CD4-positive, alpha-beta T cell treated with Interferon gamma for 1 hour (primary cell): Measurements from ENCODE around the gene DPP8.

Source experiments
- DNase-seq: peaks from one replicate; pipeline ENCODE4 v3.0.0-alpha.2; 2020

DPP8 gene

DNA sequence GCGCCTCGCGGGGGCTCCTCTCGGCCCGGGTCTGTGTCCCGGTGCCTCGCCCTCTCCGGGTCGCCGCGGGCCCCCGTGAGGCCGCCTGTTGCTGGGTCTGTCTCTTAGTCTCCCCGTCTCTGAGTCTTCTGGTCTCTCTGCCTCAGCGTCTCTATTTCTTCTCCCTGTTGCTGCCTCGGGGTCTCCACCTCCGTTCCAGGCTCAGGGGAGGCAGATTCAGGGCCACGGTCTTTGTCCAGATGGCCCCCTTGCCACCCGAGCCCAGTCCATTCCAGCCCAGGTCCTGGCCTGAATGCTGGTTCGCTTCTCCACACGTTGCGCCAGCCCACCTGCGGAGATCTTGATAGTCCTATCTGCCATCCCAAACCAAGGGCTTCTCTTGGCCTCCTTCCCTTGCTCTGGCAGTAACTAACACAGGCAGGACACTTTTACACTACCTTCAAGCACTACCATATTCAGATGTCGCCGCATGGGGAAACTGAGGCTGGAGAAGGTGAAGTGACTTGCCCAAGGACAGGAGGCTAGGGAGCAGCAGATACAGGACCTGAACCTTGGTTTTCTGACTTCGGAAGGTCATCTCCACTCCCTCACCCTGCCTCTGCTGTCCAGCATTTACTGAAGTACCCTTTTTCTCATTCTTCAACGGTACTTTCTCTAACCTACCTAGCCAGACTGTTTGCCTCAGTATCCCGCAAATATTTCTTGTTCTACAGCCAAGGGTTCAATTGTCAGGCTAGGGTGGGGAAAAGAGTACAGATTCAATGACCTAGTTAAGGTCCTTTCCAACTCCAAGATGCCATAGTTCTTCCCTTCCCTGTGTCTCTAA is 94.1 kb downstream of the DPP8 start:
- no peak for DNase-seq

DNA sequence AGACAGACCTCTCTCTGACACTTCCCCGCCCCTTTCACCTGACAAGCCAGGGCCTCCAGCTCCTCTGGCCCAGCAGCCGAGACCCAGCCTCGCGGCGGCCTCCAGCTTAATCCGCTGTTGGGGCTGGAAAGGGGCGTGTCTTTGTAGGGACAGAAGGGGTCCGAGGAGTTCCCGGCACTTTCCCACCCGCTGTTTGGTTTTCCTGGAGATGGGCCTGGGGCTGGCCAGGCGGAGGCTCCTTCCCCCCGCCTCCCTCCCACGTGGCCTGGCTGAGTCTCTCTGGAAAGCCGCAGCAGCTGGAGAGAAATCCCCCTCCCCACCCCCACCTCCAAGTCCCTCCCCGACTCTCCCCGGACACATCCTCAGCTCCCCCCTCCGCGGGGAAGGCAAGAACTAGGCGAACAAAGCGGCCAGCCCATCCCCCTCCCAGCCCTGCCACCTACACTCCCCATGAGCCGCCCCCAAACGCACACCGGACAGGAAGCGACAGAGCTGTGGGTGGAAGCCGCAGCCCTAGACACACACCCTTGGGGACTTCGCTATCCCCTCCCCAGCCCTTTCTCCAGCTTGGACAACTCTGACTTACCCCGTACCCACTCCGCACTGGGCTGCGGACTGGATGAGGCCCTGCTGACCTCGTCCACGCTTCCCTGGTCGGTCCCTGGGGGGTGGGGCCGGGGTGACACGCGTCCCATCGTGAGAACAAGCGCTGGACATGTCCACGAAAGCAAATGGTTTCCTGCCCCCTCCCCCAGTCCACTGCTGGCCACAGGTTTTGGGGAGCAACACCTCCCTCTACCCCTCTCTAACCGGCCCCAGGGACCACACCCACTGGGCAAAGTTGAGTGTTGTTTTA is 95.9 kb downstream of the DPP8 start:
- peak; percentile 13 for DNase-seq

DNA sequence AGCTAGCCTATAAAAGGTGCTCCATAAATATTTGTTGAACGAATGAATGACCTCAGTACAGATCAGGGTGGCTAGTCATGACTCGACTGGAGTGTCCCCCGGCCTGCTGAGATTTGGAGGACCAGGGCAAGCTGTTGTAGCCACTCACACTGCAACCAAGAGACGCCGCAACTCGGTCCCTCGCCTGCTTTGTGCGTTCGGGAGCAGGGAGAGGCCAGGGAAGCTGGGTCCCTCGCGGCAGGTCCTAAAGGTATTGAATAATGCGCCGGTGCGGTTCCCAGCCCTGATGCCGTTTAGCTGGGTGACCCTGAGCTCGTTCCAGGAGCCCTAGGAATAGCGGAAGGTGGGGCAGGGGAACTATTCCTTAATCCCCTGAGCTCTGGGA is 96.5 kb downstream of the DPP8 start:
- DNase-seq = no peak

DNA sequence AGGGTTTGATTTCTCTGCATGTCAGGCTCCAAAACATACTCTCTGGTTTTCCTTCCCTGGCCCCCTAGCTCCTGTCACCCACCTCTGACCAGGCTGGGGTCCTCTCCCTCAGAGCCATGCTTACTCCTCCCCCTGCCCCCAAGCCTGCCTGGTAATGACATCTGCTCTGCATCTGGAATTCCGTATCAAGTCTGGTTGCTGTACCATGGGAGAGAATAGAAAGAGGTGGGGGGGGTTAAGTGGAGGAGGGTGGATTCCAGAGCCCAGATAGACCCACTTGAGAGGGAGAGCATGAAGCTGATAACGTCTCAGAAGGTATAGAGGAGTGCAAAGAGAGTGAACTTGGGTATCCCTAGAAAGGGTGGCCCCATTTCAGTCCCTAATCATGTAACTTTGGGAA is 98.9 kb downstream of the DPP8 start:
- no peak for DNase-seq

DNA sequence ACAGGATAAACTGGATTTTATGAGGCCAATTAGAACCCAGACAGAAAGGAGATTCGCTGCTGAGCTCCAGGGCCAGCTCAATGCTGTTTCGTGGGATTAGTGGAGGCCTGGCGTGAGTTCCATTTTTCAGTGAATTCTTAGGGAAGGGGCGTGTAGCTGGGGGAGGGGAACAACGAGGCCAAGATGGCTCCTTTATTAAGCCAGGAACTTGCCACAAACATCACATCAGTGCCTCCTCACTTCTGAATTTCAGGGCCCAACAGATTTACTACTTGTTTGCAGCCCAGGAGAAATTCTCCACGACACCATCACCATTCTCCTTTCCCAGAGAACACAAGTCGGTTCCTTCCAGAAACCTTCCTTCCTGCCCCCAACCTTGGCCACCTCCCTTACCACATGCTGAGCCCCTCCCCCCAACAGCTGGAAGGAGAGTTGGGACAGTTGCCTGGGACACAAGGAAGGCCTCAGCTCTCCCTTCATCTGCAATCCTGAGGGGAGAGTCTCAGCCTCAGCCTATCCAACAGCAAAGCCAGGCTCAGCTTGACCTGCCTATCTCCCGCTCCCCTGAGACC is 100.6 kb downstream of the DPP8 start:
- no peak for DNase-seq

DNA sequence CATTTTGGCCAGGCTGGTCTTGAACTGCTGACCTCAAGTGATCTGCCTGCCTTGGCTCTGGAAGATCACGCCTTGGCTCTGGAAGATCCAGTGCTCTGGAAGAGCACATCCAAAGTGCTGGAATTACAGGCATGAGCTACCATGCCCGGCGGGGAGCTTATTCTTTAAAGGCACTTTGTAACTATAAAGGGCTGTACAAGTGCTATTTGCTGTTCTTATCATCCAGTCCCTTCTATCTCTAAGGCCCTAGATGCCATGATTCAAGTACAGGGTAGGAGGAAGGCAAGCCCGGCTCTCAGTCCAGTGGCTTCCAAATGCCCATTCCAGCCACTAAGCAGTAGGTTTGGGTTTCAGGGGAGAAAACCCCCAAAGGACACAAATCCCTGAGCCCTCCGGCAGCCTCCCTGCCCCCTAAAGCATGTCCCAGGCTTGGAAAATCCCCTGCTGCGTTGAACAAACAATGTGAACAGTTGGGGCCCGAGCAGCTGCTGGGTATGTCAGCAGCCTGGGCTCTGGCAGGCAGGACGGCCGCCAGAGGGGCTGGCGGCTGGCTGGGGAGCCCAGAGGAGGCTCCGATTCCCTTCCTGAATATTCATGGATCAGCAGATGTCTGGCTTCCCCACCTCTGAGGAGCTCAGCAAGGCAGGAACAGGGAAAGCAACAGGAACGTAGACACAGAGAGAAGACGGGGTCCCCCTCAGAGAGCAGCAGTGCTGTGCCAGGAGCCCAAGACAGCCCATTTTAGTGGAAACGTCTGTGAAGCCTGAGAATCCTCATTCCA is 102.5 kb downstream of the DPP8 start:
- no peak for DNase-seq

DNA sequence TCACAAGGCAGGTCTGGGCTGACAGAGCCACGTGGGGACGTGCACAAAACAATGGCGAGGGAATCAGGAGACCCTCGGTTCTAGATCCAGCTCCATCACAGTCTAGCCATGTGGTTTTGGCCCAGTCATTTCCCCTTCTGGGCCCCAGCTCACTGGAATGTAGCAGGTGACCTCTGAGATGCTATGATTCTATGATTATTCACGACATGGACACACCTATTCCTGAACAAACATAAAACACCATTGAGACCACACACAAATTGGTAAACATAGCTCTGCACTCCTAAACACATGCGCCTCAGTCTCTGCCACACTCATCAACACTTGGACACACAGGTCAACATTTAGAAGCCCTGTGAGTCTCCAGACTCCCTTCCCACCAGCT is 103.7 kb downstream of the DPP8 start:
- DNase-seq = no peak

DNA sequence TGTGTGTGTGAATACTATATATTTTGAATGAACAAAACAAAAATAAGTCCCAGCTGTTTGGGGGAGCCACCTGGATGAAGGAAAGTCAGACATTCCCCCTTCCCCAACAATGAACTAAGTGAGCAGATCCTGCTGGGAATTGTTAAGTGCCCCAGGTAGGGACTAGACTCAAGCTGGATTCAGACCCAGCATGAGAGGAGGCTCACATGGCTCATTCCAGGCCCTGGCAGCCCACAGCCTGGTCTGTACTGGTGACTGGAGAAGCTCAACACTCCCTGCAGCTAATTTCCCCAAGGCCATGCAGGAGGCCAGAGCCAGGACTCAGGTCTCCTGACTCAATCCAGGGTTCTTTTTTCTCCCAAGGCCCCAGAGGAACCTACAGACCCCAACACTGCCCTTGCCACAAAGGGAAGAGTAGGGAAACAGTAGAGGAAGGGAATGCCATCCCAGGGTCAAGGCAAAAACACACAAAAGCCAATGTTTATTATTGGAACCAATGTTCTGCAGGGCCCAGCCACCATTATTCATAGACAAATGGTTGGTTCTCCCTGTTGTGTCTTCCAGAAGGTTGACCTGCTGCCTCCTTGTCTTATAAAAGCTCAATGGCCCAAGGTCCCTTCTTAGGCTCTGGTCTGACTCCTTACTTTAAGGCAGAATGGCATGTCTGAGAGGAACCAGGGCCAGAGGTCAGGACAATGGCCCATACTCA is 104.3 kb downstream of the DPP8 start:
- DNase-seq = no peak

DNA sequence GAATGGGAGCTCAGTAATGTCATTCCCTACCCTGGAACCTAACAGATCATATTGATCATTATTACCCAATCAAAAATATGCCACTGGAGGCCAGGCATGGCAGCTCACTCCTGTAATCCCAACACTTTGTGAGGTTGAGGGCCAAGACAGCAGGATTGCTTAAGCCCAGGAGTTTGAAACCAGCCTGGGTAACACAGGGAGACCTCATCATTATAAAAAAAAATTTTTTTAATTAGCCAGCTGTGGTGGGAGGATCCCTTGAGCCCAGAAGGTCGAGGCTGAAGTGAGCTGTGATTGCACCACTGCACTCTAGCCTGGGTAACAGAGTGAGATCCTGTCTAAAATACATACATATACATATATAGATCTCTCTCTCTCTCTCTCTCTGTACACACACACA is 104.9 kb downstream of the DPP8 start:
- DNase-seq = no peak

DNA sequence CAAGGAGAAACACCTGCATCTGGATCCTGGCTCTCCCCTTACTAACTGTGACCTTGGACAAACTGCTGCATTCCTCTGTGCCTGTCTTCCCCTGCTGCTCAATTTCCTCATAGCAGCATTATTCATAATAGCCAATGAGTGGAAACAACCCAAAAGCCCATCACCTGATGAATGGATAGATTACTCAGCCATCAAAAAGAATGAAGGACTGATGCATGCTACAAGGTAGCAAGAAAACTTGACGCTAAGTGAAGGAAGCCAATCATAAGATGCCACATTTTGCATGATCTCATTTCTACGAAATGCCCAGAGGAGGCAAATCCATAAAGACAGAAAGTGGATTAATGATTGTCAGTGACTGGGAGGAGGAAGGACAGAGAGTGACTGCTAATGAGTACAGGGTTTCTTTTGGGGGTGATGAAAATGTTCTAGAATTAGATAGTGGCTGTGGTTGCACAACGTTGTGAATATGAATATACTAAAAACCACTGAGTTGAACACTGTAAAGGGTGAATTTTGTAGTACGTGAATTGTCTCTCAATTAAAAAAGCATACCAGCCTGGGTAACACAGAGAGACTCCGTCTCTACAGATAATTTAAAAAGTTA is 105.9 kb downstream of the DPP8 start:
- no peak for DNase-seq

DNA sequence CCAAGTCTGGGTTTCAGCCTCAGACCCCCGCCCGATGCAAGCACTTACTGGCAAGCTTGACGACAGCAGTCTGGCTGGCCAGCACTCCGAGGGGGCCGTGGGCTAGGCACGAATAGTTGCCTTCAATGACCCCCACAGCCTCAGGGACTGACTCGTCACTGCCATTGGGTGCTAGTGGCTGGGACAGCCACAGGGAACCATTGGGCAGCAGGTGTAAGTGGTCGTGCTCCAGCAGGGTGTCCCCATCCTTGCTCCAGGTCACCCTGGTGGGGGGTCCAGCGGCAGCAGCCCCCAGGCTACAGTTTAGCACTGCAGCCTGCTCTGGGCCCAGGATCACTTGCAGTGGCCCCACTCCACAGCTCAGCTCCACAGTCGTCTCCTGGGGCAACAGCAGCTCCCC is 106.5 kb downstream of the DPP8 start:
- DNase-seq = no peak

DNA sequence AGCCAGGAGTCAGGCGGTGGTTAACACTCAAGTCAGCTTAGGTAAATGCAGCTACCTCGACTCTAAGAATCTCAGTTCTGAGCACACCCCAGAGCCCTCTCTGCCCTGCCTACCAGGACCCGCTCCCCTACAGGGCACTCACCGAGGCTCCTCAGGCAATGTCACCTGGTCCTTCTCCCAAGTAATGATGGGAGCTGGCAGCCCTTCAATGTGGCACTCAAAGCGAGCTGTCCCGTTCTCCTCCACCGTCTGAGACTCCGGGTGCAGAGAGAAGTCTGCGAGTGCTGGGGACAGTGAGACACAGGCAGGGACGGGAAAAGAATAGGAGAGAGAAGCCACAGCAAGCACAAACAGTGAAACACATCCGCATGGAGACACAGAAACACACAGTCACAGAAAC is 107.5 kb downstream of the DPP8 start:
- DNase-seq = no peak

DNA sequence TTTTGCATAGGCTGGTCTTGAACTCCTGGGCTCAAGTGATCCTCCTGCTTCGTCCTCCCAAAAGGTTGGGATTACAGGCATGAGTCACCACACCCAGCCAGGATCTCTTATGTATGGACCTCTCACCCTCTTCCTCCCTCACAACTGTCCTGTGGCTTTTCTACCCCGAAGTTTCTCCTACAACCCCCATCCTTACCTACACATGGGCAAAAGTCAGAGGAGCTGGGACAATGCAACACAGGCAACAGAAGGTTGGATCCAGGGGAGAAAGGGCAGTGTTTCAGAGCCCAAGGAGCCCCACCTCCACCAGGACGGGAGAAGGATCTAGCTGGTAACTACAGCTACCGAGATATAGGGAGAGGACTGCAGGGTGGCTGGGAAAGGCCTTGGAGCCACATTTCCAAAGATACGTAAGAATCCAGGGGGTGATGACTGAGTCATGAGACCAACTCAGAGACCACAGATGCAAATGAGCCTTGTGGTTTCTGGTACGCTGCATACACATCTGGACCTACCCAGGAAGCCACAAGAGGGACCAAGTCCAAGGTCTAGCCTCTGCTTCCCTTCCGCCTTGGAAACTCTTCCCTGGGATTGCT is 108.4 kb downstream of the DPP8 start:
- DNase-seq = no peak

DNA sequence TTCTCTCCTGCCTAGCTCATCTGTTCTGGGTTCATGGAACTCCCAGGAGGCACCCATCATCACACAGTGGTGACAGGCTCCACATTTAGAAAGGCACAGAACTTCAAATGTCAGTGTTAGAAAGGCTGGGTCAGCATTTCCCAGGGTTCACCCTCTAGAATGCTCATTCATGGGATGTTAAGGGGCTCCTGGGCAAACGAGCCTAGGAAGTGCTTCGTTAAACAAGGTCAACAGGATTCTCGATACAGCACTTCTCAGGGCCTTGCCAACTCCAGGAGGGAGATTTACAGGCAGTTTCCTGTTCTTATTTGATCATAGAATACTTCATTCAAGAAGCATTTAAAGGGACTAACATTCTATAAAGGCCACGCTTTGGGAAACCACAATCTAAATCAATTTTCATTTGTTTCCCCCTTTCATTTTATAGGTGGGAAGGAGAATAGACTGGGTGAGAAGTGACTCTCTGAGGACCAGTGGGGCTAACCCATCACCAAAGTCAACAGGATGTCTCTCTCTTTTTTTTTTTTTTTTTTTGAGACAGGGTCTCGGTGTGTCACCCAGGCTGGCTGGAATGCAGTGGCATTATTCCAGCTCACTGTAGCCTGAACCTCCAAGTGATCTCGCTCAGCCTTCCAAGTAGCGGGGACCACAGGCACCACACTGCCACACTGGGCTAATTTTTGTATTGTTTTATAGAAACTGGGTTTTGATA is 109.0 kb downstream of the DPP8 start:
- no peak for DNase-seq

DNA sequence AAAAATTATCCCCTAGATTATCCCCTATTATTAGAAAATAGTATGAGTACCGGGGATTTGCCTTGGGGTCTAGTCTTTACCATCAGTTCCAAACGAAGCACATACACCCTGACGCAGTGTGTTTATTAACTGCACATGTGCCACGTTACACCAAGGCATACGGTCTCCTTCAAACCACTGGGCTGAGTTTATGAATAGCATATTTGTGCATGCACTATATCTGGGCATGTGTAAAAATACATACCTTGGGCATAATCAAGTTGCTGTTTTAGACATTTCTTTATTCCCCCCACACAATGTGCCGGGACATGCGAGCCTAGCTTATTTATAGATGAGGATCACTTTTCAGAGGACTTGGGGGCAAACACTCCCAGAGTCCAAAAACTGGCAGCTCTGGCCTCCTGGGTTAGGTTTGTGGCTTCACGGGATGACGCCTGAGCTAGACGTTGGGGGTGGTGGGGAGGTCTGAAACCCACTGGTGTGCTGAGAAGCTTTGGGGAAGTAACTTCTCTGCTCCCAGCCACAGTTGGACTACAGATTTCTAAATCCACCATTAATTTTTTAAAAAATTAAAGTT is 111.0 kb downstream of the DPP8 start:
- DNase-seq = no peak

DNA sequence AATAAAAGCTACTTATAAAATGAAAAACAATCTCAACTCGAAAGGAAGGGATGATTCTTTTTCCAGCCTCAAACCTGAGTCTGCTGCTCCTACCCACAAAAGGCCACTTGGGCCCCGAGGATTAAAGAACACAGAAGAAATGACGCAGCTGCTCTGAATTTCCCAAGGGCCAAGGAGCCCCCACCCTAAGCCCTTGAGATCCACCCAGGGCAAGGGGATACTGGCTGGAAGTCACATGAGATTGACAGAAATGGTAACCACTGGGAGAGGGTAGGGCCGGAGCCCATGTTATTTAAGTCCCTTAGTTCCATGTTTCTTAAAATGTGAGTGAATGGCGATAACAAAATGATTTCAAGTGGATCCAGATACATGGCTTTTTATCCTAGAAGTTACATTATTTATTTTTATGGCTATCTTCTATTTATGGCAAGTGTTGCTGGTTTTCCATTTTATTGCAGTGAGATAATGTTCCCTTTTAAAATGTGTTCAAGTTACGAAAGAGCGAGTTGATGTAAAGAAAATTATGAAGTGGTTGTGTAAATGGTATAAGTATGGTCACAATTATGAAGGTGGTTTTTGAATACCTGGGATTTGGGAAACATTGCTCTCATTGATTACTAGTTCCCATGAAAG is 111.6 kb downstream of the DPP8 start:
- DNase-seq = no peak

DNA sequence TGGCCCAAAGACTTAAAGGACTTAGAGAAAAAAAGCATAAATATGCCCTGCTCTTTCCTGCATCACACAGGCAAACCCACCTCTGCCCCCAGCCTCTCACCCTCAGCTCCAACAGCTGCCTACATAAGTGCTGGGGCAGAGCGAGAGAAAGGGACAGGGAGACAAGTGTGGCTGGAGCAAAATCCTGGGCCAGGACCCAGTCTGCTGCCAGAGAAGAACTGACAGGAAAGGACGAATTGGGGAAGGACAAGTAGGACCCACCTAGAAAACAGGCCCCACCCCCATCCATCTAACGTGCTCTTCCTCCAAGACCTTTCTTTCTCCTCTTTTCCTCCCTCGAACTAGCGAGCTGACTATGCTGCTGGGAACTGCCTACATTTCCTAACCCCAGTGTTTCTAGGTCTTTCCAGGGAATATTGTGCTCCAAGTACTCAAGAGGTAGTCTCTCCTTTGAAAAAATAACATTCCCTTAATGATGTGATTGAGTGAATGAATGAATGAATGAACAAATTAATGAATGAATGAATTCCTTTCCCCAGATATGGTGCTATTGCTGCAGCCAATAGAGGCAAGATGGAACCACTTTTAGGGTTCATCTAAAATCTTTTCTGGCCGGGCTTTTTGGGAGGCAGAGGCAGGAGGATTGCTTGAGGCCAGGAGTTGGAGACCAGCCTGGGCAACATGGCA is 113.2 kb downstream of the DPP8 start:
- DNase-seq = no peak

DNA sequence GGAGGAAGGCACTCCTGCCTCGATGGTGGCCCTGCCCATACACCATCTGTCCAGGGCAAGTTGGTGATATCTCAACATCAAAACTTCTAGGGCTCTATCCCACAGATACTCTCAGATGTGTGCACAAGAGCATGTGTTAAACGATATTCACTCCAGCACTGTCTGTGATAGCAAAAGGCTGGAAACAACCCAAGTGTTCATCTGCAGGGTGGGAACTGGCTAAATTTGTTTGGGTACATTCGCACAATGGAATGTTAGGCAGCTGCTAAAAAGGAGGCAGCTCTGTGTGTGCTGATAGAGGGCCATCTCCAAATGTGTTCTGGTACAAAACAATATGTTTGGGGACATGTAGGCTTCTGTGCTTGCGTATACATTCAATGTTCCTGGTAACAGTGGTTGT is 114.5 kb downstream of the DPP8 start:
- DNase-seq = no peak

DNA sequence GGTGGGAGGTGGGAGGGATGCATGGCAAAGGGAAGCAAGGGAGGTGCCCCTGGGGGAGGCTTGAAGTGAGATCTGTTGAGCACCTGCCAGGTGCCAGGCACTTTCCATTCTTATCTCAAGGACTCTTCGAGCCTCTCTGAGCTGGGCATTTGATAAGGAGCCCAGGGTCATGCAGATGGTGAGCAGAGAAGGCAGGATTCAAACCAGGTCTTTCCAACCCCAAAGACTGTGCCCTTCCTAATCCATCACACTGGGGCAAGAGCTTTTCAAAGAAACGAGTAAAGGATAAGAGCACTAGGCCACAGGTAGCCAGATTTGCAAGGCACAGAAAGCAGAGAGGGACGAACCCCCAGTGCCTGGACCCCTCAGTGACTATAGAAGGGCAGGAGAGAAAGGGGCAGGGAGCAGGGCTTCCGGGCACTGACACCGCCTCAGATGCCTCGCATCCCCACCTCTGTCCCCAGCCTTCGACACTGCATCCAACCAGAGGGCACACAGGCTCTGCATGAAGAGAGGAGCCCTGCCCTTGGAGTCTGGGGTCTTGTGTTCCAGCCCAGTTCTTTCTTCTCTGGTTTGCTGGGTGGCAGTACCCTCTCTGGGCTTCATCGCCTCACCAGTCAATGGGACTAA is 115.8 kb downstream of the DPP8 start:
- DNase-seq = no peak
